H1 (cell line): Measurements from ENCODE around the gene VWA1. TPM values are rescaled to one million over a fixed set of nuclear protein-coding genes. Genes with fewer than 3 reads are reported as not detected.

ENCODE experiments used
- CTCF ChIA-PET: fragments of 300-600 bp; sonication (Branson Sonifier 250); formaldehyde crosslinking; loops from one replicate; lab custom pipeline; 2021; ENCODE audit not compliant: partially characterized antibody; lab: Charles Lee
- POLR2A ChIA-PET: fragments of 300-600 bp; sonication (Branson Sonifier 250); formaldehyde crosslinking; loops from one replicate; lab custom pipeline; 2021; ENCODE audit warnings: inconsistent platforms; ENCODE audit not compliant: partially characterized antibody; lab: Charles Lee
- DNase-seq, 2 experiments: peaks; one replicate each; pipeline versions ENCODE4 v3.0.0 to v3.0.0-alpha.2; 2010 to 2022; ENCODE audit warnings: low spot score in 2 of 2, low read depth in 1 of 2, mixed read lengths in 1 of 2
- FAIRE-seq: peaks from 2 replicates; lab custom pipeline; 2011; peaks lifted over from hg19 to GRCh38; lab: Jason Lieb, UNC
- H2AFZ ChIP-seq: 2 replicates; pipeline ENCODE4 v1.8.1; 2012; ENCODE audit warnings: low read length, inconsistent platforms
- H2AK5ac ChIP-seq: 2 replicates; pipeline ENCODE4 v1.6.1; 2013; ENCODE audit warnings: low read depth, low read length
- H2BK120ac ChIP-seq: replicated peaks from 2 replicates; pipeline ENCODE3; 2013; ENCODE audit warnings: low read depth, low read length, inconsistent platforms
- H2BK12ac ChIP-seq: 2 replicates; pipeline ENCODE4 v1.6.1; 2013; ENCODE audit warnings: low read depth, low read length
- H2BK15ac ChIP-seq: 2 replicates; pipeline ENCODE4 v1.6.1; 2013; ENCODE audit warnings: low read length
- H2BK20ac ChIP-seq: 2 replicates; pipeline ENCODE4 v1.6.1; 2013; ENCODE audit warnings: low read length
- H2BK5ac ChIP-seq: 2 replicates; pipeline ENCODE4 v1.6.1; 2013; ENCODE audit warnings: low read depth, low read length
- H3K14ac ChIP-seq: 2 replicates; pipeline ENCODE4 v1.6.1; 2013; ENCODE audit warnings: inconsistent platforms; ENCODE audit not compliant: insufficient read length
- H3K18ac ChIP-seq: 2 replicates; pipeline ENCODE4 v1.6.1; 2013; ENCODE audit warnings: low read length; ENCODE audit errors: extremely low read depth
- H3K23ac ChIP-seq: 2 replicates; pipeline ENCODE4 v1.6.1; 2013; ENCODE audit warnings: inconsistent platforms; ENCODE audit not compliant: insufficient read length
- H3K23me2 ChIP-seq: 2 replicates; pipeline ENCODE4 v1.6.1; 2013; ENCODE audit warnings: low read depth, low read length
- H3K27ac ChIP-seq: 2 replicates; pipeline ENCODE4 v1.6.1; 2011; ENCODE audit warnings: low read depth, low read length, inconsistent platforms
- H3K27me3 ChIP-seq, 4 experiments: replicated peaks in 1 of 4; 1 replicate in 1 of 4; 2 replicates in 3 of 4; pipeline versions ENCODE4 v1.6.1 to v1.8.1; 2011 to 2013; ENCODE audit warnings: low read length in 3 of 4, mild to moderate bottlenecking in 3 of 4, inconsistent platforms in 2 of 4, mixed read lengths in 2 of 4, moderate library complexity in 1 of 4; ENCODE audit not compliant: control insufficient read depth in 3 of 4, insufficient read depth in 3 of 4; ENCODE audit errors: extremely low read depth in 1 of 4
- H3K36me3 ChIP-seq, 4 experiments: 2 replicates each; pipeline versions ENCODE4 v1.6.1 to v1.8.1; 2011 to 2013; ENCODE audit warnings: mild to moderate bottlenecking in 4 of 4, low read length in 3 of 4, moderate library complexity in 2 of 4, control low read depth in 1 of 4, inconsistent platforms in 1 of 4; ENCODE audit not compliant: insufficient read depth in 4 of 4, control insufficient read depth in 2 of 4
- H3K4ac ChIP-seq: replicated peaks from 2 replicates; pipeline ENCODE3; 2013; ENCODE audit warnings: low read length, low read depth, mixed read lengths, inconsistent platforms; ENCODE audit not compliant: insufficient read length
- H3K4me1 ChIP-seq, 4 experiments: replicated peaks in 1 of 4; 1 replicate in 1 of 4; 2 replicates in 3 of 4; pipeline versions ENCODE4 v1.6.1 to v1.8.1; 2011 to 2013; ENCODE audit warnings: low read length in 3 of 4, inconsistent platforms in 2 of 4, mixed read lengths in 1 of 4; ENCODE audit not compliant: insufficient read depth in 4 of 4, control insufficient read depth in 3 of 4
- H3K4me2 ChIP-seq, 2 experiments: 2 replicates each; pipeline versions ENCODE4 v1.6.1 to v1.8.1; 2011 to 2013; ENCODE audit warnings: low read depth in 2 of 2, low read length in 2 of 2, control low read depth in 1 of 2, inconsistent platforms in 1 of 2, mild to moderate bottlenecking in 1 of 2; ENCODE audit not compliant: insufficient read depth in 1 of 2
- H3K4me3 ChIP-seq, 4 experiments: fragments of 200-600, 300-600 bp in 1 of 4; sonication (generic), shearing (Covaris generic), sonication (Bioruptor Twin) in 1 of 4; 2 replicates each; pipeline versions ENCODE4 v1.5.1 to v1.8.1; 2011 to 2016; ENCODE audit warnings: low read length in 4 of 4, low read depth in 3 of 4, control low read depth in 2 of 4, inconsistent platforms in 2 of 4, mild to moderate bottlenecking in 2 of 4, mixed read lengths in 1 of 4, moderate library complexity in 1 of 4; ENCODE audit not compliant: insufficient read depth in 2 of 4; ENCODE audit errors: extremely low read depth in 1 of 4
- H3K56ac ChIP-seq: replicated peaks from 2 replicates; pipeline ENCODE3; 2013; ENCODE audit warnings: low read depth, mild to moderate bottlenecking, mixed read lengths, low read length, inconsistent platforms; ENCODE audit not compliant: insufficient read length
- H3K79me1 ChIP-seq: 2 replicates; pipeline ENCODE4 v1.6.1; 2013; ENCODE audit warnings: low read depth, low read length, control low read depth
- H3K79me2 ChIP-seq, 2 experiments: 2 replicates each; pipeline versions ENCODE4 v1.6.1 to v1.8.1; 2012 to 2013; ENCODE audit warnings: low read length in 2 of 2, mild to moderate bottlenecking in 2 of 2, inconsistent platforms in 1 of 2; ENCODE audit not compliant: insufficient read depth in 2 of 2, control insufficient read depth in 1 of 2
- H3K9ac ChIP-seq, 4 experiments: replicated peaks in 1 of 4; 1 replicate in 1 of 4; 2 replicates in 3 of 4; pipeline versions ENCODE4 v1.6.1 to v1.8.1; 2011 to 2013; ENCODE audit warnings: low read depth in 3 of 4, low read length in 3 of 4, control low read depth in 2 of 4, mild to moderate bottlenecking in 2 of 4, moderate library complexity in 2 of 4, inconsistent platforms in 1 of 4; ENCODE audit errors: extremely low read depth in 1 of 4
- H3K9me3 ChIP-seq, 2 experiments: 2 replicates each; pipeline versions ENCODE4 v1.6.1 to v1.8.1; 2012 to 2013; ENCODE audit warnings: mild to moderate bottlenecking in 2 of 2, moderate library complexity in 2 of 2, control low read depth in 1 of 2, inconsistent platforms in 1 of 2, low read depth in 1 of 2, low read length in 1 of 2, mixed read lengths in 1 of 2; ENCODE audit not compliant: insufficient read depth in 2 of 2
- H4K20me1 ChIP-seq, 2 experiments: replicated peaks in 1 of 2; 2 replicates each; pipeline versions ENCODE3 to v1.8.1; 2011 to 2013; ENCODE audit warnings: inconsistent platforms in 2 of 2, low read length in 2 of 2, mild to moderate bottlenecking in 1 of 2; ENCODE audit not compliant: insufficient read depth in 2 of 2, control insufficient read depth in 1 of 2
- H4K5ac ChIP-seq: 2 replicates; pipeline ENCODE4 v1.6.1; 2013; ENCODE audit warnings: low read length, low read depth, mixed read lengths, inconsistent platforms; ENCODE audit not compliant: insufficient read length
- H4K8ac ChIP-seq: 2 replicates; pipeline ENCODE4 v1.8.0; 2013; ENCODE audit warnings: mild to moderate bottlenecking, moderate library complexity, low read length, inconsistent platforms; ENCODE audit not compliant: insufficient read depth; ENCODE audit errors: extremely low read depth
- H4K91ac ChIP-seq: replicated peaks from 2 replicates; pipeline ENCODE3; 2013; ENCODE audit warnings: low read length, mixed read lengths, inconsistent platforms; ENCODE audit not compliant: insufficient read length
- ATF2 ChIP-seq: IDR thresholded peaks from 2 replicates; pipeline ENCODE4 v1.6.1; 2012; ENCODE audit warnings: low read length, inconsistent platforms
- CREB1 ChIP-seq: IDR thresholded peaks from 2 replicates; pipeline ENCODE4 v1.6.1; 2012; ENCODE audit warnings: inconsistent platforms
- PHF8 ChIP-seq: fragments of 200-600 bp; sonication (generic); conservative IDR thresholded peaks from 2 replicates; pipeline ENCODE4 v1.7.1; 2012; ENCODE audit warnings: low read depth, mild to moderate bottlenecking, inconsistent platforms, low read length, moderate library complexity
- POLR2A ChIP-seq, 2 experiments: IDR thresholded peaks; 1 replicate in 1 of 2; 2 replicates in 1 of 2; pipeline ENCODE4 v1.6.1; 2011; ENCODE audit warnings: low read depth in 2 of 2, low read length in 2 of 2, mild to moderate bottlenecking in 2 of 2; ENCODE audit errors: control extremely low read depth in 1 of 2
- POLR2AphosphoS5 ChIP-seq: IDR thresholded peaks from 2 replicates; pipeline ENCODE4 v1.6.1; 2011; ENCODE audit warnings: low read depth, low read length
- TAF7 ChIP-seq: optimal IDR thresholded peaks from 2 replicates; pipeline ENCODE3; 2011; ENCODE audit warnings: low read depth, mild to moderate bottlenecking, inconsistent platforms, low read length, moderate library complexity, borderline replicate concordance
- WGBS, 2 experiments: shearing (Covaris generic) in 1 of 2; methylation state at CpG; one replicate each; pipeline versions ENCODE4 v1.1.6 to v1.1.7; 2013 to 2015; ENCODE audit warnings: low lambda C conversion rate in 2 of 2, mixed read lengths in 2 of 2, inconsistent platforms in 1 of 2, low coverage in 1 of 2, missing lambda C conversion rate in 1 of 2; ENCODE audit not compliant: insufficient replicate concordance in 2 of 2, insufficient coverage in 1 of 2, insufficient read length in 1 of 2; ENCODE audit errors: extremely low coverage in 1 of 2, missing lambda C conversion rate in 1 of 2; 5-methylcytosine and 5-hydroxymethylcytosine counted together
- polyA plus RNA-seq, 7 experiments: library from polyadenylated mRNA; depleted of rRNA in 3 of 7; stranded (reverse) in 5 of 7; unstranded in 2 of 7; fragments of >200 nt in 5 of 7; fragments of 200-250 nt in 2 of 7; gene quantifications; 1 replicate in 5 of 7; 2 replicates in 1 of 7; 4 replicates in 1 of 7; pipeline versions ENCODE4 v1.2.1 to v1.2.3, GENCODE V29; 2011 to 2013; ENCODE audit warnings: missing spikeins in 2 of 7, mixed read lengths in 2 of 7
- total RNA-seq: library from RNA; stranded (reverse); fragmentation: NEBNext Ultra II Directional; extraction: Animal tissue kit (Norgen Biotek cat#: 25700); gene quantifications from 2 replicates; pipeline ENCODE4 v1.2.1, GENCODE V29; 2021

VWA1 gene
- total and polyA plus RNA-seq, 2 of the 8 experiments (the other 6 are each of a cell fraction or from before 2014, with no cell fraction given): 16.0 to 36.6 TPM

GRCh38 chr1:1399872-1400575 is 35.5 kb upstream of the VWA1 start:
- Histone ChIP-seq H3K23me2 (peaks cover 17% of the 10 kb centered on the region), H4K91ac (peak overlapping the region; percentile 90), H3K4me1 (peaks cover 0 to 18% (median 13%) of the 10 kb centered on the region in 4 experiments; a peak in 6 of 7 replicates), H4K20me1 (peaks cover 11 to 25% of the 10 kb centered on the region in 2 experiments), H2BK15ac (no peak overlapping the region), H2BK12ac (no peak overlapping the region), H2BK120ac (peak overlapping the region; percentile 21), H3K9me3 (no peaks in the 10 kb centered on the region), H2BK20ac (no peak overlapping the region), H3K79me2 (peaks cover 6 to 49% of the 10 kb centered on the region in 2 experiments; a peak in 3 of 4 replicates), H2AFZ (no peak overlapping the region), H3K36me3 (peaks cover 27 to 62% (median 43%) of the 10 kb centered on the region in 4 experiments), H3K4me2 (peak overlapping the region; percentile 91 to 100), H3K9ac (peak overlapping the region; percentile 88 to 91 (median 90)), H3K23ac (no peak overlapping the region), H3K14ac (no peak overlapping the region), H3K79me1 (peaks cover 15% of the 10 kb centered on the region), H2AK5ac (peak overlapping the region; percentile 47; the same call in 1 of the 2 replicates), H3K56ac (peak overlapping the region; percentile 91), H3K4me3 (peak overlapping the region; percentile 93 to 95 (median 94)), H4K5ac (peak overlapping the region; percentile 99), H4K8ac (peak overlapping the region; percentile 62), H3K27me3 (no peaks in the 10 kb centered on the region), H3K27ac (peak overlapping the region; percentile 76), H3K4ac (peak overlapping the region; percentile 12), H2BK5ac (peak overlapping the region; percentile 73), H3K18ac (peak overlapping the region; percentile 55)
- FAIRE-seq (no peak), DNase-seq (no peak)
- WGBS, 2 experiments: 22% methylated on average over 34 of the region's 34 CpGs; no CpG with 5 or more reads in 1 of the 2 experiments
- CTCF ChIA-PET: interaction anchor here (0.5 to 3.6 kb wide), 16 partner anchors 8 to 373 kb away, joined by 3 to 32 read pairs (median 8); partner anchors contain the start of genes AURKAIP1 and DVL1
- POLR2A ChIA-PET: interaction anchor here (0.9 to 33.4 kb wide), 16 partner anchors 4 to 175 kb away, joined by 3 to 719 read pairs (median 4); partner anchors contain the start of genes ANKRD65, AURKAIP1, CCNL2 and MRPL20
- no peak for TF ChIP-seq ATF2
- 0 out of 2 replicates have a peak, but pooled peaks have one; percentile 15 for TF ChIP-seq PHF8
- TF ChIP-seq CREB1: no peak
- peak in 1 of 2 experiments; percentile 75; a peak in 2 of 3 replicates for TF ChIP-seq POLR2A (IDR thresholded peaks at IDR 0.05; ENCODE audit: control extremely low read depth in 1 of 2, low read depth in 2 of 2, low read length in 2 of 2)
- TF ChIP-seq POLR2AphosphoS5: peak; percentile 71
- peak; percentile 17 for TF ChIP-seq TAF7
